Lower leg skin (tissue), 3 donors: Measurements from ENCODE around the gene IQSEC3.

Experiments used
- POLR2A ChIP-seq, 2 donors: fragments of 450-650 bp; IDR thresholded peaks; one replicate each; pipeline ENCODE4 v1.6.1; 2016 to 2017; ENCODE audit warnings: antibody characterized with exemption in 2 of 2, mild to moderate bottlenecking in 1 of 2, moderate library complexity in 1 of 2
- TF ChIP-seq, protein P1 (sequence below), 3 donors: fragments of 450-650 bp; IDR thresholded peaks; one replicate each; pipeline ENCODE4 v1.5.1; 2016; ENCODE audit warnings: antibody characterized with exemption in 3 of 3, mild to moderate bottlenecking in 3 of 3, moderate library complexity in 2 of 3

DNA sequence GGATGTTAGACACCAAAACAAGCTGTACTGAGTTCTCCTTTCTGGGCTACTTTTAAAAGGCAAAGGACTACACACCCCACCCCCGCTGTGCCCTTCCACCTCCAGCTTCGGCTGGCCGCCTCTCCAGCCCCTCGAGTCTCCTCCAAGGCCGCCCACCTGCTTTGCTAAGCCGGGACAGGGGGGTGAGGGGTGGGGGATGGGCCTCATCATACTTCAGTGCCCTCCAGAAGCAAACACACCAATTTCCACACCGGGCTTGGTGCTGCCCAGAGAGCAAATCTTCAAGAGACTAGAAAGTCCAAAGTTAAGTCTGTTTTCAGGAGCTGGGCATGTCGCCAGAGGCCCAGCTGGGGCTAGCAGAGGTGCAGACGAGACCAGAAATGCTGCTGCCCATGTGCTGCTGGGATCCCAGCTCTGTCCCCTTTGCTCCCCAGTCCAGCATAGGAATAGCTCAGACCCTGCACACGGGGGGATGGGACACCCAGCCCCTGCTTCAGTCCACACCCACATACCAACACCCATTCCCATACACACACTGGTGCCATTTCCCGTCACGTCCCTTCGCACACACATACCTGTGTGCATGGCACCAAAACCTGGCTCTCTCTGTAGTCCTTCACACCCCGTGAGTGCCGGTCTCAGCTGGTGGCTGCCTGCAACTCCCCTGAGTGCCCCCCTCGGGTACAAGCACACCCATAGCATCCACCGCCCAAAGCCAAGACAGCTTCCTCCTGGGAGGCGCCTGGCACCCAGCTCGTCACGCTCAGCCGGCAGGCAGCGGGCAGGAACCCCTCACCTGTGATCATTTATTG lies 146.4 kb downstream of the IQSEC3 start:
- TF ChIP-seq, protein P1, sequence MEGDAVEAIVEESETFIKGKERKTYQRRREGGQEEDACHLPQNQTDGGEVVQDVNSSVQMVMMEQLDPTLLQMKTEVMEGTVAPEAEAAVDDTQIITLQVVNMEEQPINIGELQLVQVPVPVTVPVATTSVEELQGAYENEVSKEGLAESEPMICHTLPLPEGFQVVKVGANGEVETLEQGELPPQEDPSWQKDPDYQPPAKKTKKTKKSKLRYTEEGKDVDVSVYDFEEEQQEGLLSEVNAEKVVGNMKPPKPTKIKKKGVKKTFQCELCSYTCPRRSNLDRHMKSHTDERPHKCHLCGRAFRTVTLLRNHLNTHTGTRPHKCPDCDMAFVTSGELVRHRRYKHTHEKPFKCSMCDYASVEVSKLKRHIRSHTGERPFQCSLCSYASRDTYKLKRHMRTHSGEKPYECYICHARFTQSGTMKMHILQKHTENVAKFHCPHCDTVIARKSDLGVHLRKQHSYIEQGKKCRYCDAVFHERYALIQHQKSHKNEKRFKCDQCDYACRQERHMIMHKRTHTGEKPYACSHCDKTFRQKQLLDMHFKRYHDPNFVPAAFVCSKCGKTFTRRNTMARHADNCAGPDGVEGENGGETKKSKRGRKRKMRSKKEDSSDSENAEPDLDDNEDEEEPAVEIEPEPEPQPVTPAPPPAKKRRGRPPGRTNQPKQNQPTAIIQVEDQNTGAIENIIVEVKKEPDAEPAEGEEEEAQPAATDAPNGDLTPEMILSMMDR (IDR thresholded peaks at IDR 0.05): no peak
- no peak for TF ChIP-seq POLR2A (IDR thresholded peaks at IDR 0.05)
